Mammary epithelial cell (primary cell): ENCODE data around the gene NTMT1.

Experiments used
- EZH2 ChIP-seq: IDR thresholded peaks from 2 replicates; pipeline ENCODE4 v1.6.1; 2012; ENCODE audit warnings: low read length, inconsistent platforms, borderline replicate concordance
- TF ChIP-seq, protein P1 (sequence below), 2 donors: IDR thresholded peaks in 1 of 2; conservative IDR thresholded peaks in 1 of 2; 2 replicates each; pipeline ENCODE4 v1.5.1; 2011 to 2012; ENCODE audit warnings: inconsistent platforms in 2 of 2, low read length in 2 of 2, mild to moderate bottlenecking in 2 of 2, control low read depth in 1 of 2, low read depth in 1 of 2; ENCODE audit not compliant: insufficient read depth in 1 of 2; ENCODE audit errors: extremely low read depth in 1 of 2

DNA sequence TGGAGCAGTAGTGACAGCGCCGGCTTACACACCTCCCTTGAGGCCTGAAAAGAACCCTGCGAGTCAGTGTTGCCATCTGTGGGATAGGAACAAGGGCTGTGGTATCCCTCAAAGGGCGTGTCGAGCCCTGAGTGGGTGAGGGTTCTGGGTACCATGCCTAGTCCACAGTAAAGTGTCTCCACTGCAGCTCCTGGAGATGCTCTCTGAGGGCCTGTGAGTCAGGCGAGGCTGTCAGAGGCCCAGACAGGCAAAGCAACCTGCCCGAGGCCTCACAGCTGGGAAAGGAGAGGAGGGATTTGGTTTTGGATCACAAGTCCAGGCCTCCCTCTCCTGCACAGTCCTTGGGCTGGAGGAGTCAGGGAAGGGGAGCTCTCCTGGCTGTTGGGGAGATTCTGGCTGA lies 45.6 kb downstream of the NTMT1 start:
- TF ChIP-seq, protein P1, sequence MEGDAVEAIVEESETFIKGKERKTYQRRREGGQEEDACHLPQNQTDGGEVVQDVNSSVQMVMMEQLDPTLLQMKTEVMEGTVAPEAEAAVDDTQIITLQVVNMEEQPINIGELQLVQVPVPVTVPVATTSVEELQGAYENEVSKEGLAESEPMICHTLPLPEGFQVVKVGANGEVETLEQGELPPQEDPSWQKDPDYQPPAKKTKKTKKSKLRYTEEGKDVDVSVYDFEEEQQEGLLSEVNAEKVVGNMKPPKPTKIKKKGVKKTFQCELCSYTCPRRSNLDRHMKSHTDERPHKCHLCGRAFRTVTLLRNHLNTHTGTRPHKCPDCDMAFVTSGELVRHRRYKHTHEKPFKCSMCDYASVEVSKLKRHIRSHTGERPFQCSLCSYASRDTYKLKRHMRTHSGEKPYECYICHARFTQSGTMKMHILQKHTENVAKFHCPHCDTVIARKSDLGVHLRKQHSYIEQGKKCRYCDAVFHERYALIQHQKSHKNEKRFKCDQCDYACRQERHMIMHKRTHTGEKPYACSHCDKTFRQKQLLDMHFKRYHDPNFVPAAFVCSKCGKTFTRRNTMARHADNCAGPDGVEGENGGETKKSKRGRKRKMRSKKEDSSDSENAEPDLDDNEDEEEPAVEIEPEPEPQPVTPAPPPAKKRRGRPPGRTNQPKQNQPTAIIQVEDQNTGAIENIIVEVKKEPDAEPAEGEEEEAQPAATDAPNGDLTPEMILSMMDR (conservative IDR thresholded peaks at IDR 0.05 in 1 of 2, IDR thresholded peaks at IDR 0.05 in 1 of 2; ENCODE audit: extremely low read depth in 1 of 2, insufficient read depth in 1 of 2, low read depth in 1 of 2, low read length in 2 of 2), result no peak
- TF ChIP-seq EZH2, result no peak
